Mesothelial cell of epicardium (in vitro differentiated cells): Measurements from ENCODE around the gene DIP2C. TPM values are rescaled to one million over a fixed set of nuclear protein-coding genes. Genes with fewer than 3 reads are reported as not detected.

Experiments used
- DNase-seq, 2 experiments: peaks; one replicate each; pipeline ENCODE4 v3.0.0; 2021; ENCODE audit warnings: low spot score in 2 of 2; ENCODE audit not compliant: unreplicated experiment in 2 of 2
- H3K27ac Mint-ChIP-seq: 2 replicates; pipeline ENCODE4 v1.8.0; 2021; ENCODE audit warnings: mixed read lengths
- H3K27me3 Mint-ChIP-seq: 2 replicates; pipeline ENCODE4 v1.8.0; 2021; ENCODE audit warnings: low read depth, mixed read lengths
- H3K36me3 Mint-ChIP-seq: 2 replicates; pipeline ENCODE4 v1.8.0; 2021; ENCODE audit warnings: mixed read lengths
- H3K4me1 Mint-ChIP-seq: 2 replicates; pipeline ENCODE4 v1.8.0; 2021; ENCODE audit warnings: mixed read lengths
- H3K4me3 Mint-ChIP-seq: 2 replicates; pipeline ENCODE4 v1.8.0; 2021; ENCODE audit warnings: mild to moderate bottlenecking, moderate library complexity, mixed read lengths
- H3K9me3 Mint-ChIP-seq: 2 replicates; pipeline ENCODE4 v1.8.0; 2021; ENCODE audit warnings: mixed read lengths
- CTCF ChIP-seq: fragments of 200-600 bp; sonication (generic); IDR thresholded peaks from one replicate; pipeline ENCODE4 v1.5.0; 2021; ENCODE audit warnings: antibody characterized with exemption; ENCODE audit not compliant: unreplicated experiment
- total RNA-seq: library from RNA; stranded (reverse); gene quantifications from 3 replicates; pipeline ENCODE4 v1.2.1, GENCODE V29; 2021

DIP2C gene
- total RNA-seq, 1 donor from 2014 or later = 30.3 TPM

GRCh38 chr10:667602-668143, 21.8 kb downstream of the DIP2C start:
- H3K4me3 Mint-ChIP-seq = no peak overlapping the region
- no peak overlapping the region for H3K27ac Mint-ChIP-seq
- DNase-seq = no peak
- peaks cover 5% of the 10 kb centered on the region for H3K4me1 Mint-ChIP-seq
- H3K27me3 Mint-ChIP-seq = no peaks in the 10 kb centered on the region
- no peak for TF ChIP-seq CTCF
- no peaks in the 10 kb centered on the region for H3K9me3 Mint-ChIP-seq
- peaks cover 4% of the 10 kb centered on the region for H3K36me3 Mint-ChIP-seq

- H3K9me3 Mint-ChIP-seq = no peaks in the 10 kb centered on the region
- no peak overlapping the region for H3K4me3 Mint-ChIP-seq
- no peak overlapping the region for H3K27ac Mint-ChIP-seq
- peaks cover 4% of the 10 kb centered on the region for H3K36me3 Mint-ChIP-seq
- no peak for TF ChIP-seq CTCF
- no peak for DNase-seq
- H3K4me1 Mint-ChIP-seq = peaks cover 5% of the 10 kb centered on the region
- H3K27me3 Mint-ChIP-seq = no peaks in the 10 kb centered on the region
These were observed 22.4 kb downstream of the DIP2C start for GRCh38 chr10:667096-667495.

GRCh38 chr10:666237-667012, 23.0 kb downstream of the DIP2C start:
- peaks cover 12% of the 10 kb centered on the region for H3K4me1 Mint-ChIP-seq
- H3K4me3 Mint-ChIP-seq = no peak overlapping the region
- H3K36me3 Mint-ChIP-seq = peaks cover 4% of the 10 kb centered on the region
- TF ChIP-seq CTCF = no peak
- no peaks in the 10 kb centered on the region for H3K27me3 Mint-ChIP-seq
- no peak for DNase-seq
- no peak overlapping the region for H3K27ac Mint-ChIP-seq
- H3K9me3 Mint-ChIP-seq = no peaks in the 10 kb centered on the region

DNA sequence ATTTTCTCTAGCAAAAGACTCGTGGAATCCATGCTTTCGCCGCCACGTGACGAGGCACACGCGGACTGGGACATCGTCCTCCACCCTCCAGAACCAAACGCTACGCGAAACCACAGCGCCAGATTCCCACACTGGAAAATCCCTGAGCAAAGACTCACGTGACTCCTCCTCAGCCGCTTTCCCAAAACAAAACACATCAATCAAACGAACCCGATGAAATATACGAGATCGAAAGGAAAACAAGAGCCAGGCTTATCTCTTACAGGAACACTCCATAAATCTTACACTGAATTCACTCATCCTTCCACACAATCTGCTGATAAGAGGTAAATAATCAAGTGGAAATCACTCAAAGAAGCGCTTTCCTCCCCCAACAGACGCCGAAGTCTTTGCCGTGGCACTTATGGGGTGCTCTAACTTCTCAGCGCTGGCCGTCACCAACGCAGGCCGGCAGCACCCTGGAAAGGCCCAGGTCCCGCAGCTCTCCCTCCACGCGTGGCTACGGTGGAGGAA, 23.8 kb downstream of the DIP2C start:
- Mint-ChIP-seq H3K27ac (peak overlapping the region; percentile 49), H3K4me1 (peaks cover 20% of the 10 kb centered on the region), H3K9me3 (no peaks in the 10 kb centered on the region), H3K4me3 (peak overlapping the region; percentile 54), H3K27me3 (no peaks in the 10 kb centered on the region), H3K36me3 (no peaks in the 10 kb centered on the region)
- no peak for DNase-seq
- no peak for TF ChIP-seq CTCF

GRCh38 chr10:664893-665292, 24.6 kb downstream of the DIP2C start:
- no peaks in the 10 kb centered on the region for H3K36me3 Mint-ChIP-seq
- peaks cover 24% of the 10 kb centered on the region for H3K4me1 Mint-ChIP-seq
- H3K9me3 Mint-ChIP-seq = no peaks in the 10 kb centered on the region
- H3K27ac Mint-ChIP-seq = no peak overlapping the region
- H3K4me3 Mint-ChIP-seq = no peak overlapping the region
- no peak for TF ChIP-seq CTCF
- no peaks in the 10 kb centered on the region for H3K27me3 Mint-ChIP-seq
- no peak for DNase-seq
